T-helper 2 cell treated with Interferon-gamma antibody and Interleukin-4, amounts not matched to agents 100 ng/mL and 5 ng/mL, for 36 hours (primary cell): Measurements from ENCODE around the gene FURIN. TPM values are rescaled to one million over a fixed set of nuclear protein-coding genes. Genes with fewer than 3 reads are reported as not detected.
"Not testable (repeated sequence)": the region's sequence is repeated elsewhere in the genome, so short reads cannot be mapped to it uniquely, and the experiment has no call there.

ENCODE experiments used
- intact Hi-C: fragments of 100-400 bp; cut with micrococcal nuclease; formaldehyde crosslinking; loops from one replicate; pipeline ENCODE4 v1.15.1; 2023
- total RNA-seq: library from RNA; stranded (reverse); gene quantifications from 2 replicates; pipeline ENCODE4 v1.2.3, GENCODE V29; 2022

Gene FURIN
- total RNA-seq, 1 donor from 2014 or later, result 222 TPM

GRCh38 chr15:90840954-90841353, 27.4 kb upstream of the FURIN start:
- intact Hi-C loops, result no loop called here

GRCh38 chr15:90844696-90845095, 23.7 kb upstream of the FURIN start:
- intact Hi-C loops, result no loop called here

- intact Hi-C loops, result no loop called here
These were observed 23.0 kb upstream of the FURIN start for GRCh38 chr15:90845201-90845949.

- intact Hi-C loops, result not testable (repeated sequence)
These were observed 19.0 kb upstream of the FURIN start for GRCh38 chr15:90849424-90849823.

GRCh38 chr15:90851114-90851513, 17.3 kb upstream of the FURIN start:
- intact Hi-C loops, result no loop called here

GRCh38 chr15:90851940-90852339, 16.4 kb upstream of the FURIN start:
- intact Hi-C loops, result loop anchor here (1.0 kb wide), 3 partner anchors 14 to 34 kb away; no protein-coding TSS in a partner anchor

GRCh38 chr15:90855139-90855538, 13.2 kb upstream of the FURIN start:
- intact Hi-C loops, result no loop called here

- intact Hi-C loops, result no loop called here
These were observed 11.1 kb upstream of the FURIN start for GRCh38 chr15:90857337-90857736.

- intact Hi-C loops, result no loop called here
These were observed 10.4 kb upstream of the FURIN start for GRCh38 chr15:90857883-90858443.

- intact Hi-C loops, result no loop called here
These were observed 8.9 kb upstream of the FURIN start for GRCh38 chr15:90859234-90860131.

GRCh38 chr15:90860450-90860849, 7.9 kb upstream of the FURIN start:
- intact Hi-C loops, result no loop called here

- intact Hi-C loops, result no loop called here
These were observed 7.3 kb upstream of the FURIN start for GRCh38 chr15:90860942-90861675.

GRCh38 chr15:90862487-90862886, 5.9 kb upstream of the FURIN start:
- intact Hi-C loops, result no loop called here

- intact Hi-C loops, result no loop called here
These were observed 5.2 kb upstream of the FURIN start for GRCh38 chr15:90862964-90863778.

- intact Hi-C loops, result no loop called here
These were observed 4.4 kb upstream of the FURIN start for GRCh38 chr15:90863987-90864386.

GRCh38 chr15:90864507-90864906, 3.9 kb upstream of the FURIN start:
- intact Hi-C loops, result no loop called here

- intact Hi-C loops, result no loop called here
These were observed 2.7 kb upstream of the FURIN start for GRCh38 chr15:90865702-90866101.

GRCh38 chr15:90866161-90866715, 2.1 kb upstream of the FURIN start:
- intact Hi-C loops, result no loop called here

GRCh38 chr15:90866800-90867199, 1.6 kb upstream of the FURIN start:
- intact Hi-C loops, result no loop called here

GRCh38 chr15:90869140-90869541, 753 bp downstream of the FURIN start:
- intact Hi-C loops, result loop anchor here (1.0 kb wide), 1 partner anchor 16 kb away; no protein-coding TSS in a partner anchor
